ENCODE data around the gene UFD1.

DNA sequence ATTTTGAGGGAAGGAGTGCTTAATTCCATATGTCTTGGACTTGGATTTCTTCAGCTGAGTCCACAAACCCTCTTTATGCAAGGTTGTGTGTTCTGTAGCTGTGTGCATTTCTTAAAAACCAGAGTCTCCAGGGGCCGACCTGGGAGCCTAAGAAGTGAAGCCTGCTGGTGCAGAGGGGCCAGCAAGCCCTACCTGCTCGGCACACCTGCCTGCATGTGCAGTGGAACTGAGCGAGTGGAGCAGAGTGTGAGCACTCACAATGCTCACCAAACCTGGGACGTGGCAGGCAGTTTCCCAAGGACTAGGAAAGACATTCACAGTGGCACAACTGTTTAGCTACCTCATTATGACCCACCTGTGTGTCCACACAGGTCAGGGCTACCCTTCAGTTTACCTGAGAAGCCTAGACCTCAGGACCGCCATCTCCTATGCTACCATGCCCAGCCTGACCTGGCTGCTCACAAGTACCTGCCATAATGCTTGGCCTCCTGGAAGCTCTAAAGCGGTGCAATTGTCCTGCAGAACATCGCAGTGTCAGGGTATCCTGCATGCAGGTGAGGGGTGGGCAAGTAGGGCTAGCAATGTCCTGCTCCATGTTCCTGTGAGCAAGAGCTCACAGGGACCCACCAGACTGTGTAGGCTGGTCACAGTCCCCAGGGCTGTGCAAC is 35.3 kb downstream of the UFD1 start:
- TF ChIP-seq, protein P1, sequence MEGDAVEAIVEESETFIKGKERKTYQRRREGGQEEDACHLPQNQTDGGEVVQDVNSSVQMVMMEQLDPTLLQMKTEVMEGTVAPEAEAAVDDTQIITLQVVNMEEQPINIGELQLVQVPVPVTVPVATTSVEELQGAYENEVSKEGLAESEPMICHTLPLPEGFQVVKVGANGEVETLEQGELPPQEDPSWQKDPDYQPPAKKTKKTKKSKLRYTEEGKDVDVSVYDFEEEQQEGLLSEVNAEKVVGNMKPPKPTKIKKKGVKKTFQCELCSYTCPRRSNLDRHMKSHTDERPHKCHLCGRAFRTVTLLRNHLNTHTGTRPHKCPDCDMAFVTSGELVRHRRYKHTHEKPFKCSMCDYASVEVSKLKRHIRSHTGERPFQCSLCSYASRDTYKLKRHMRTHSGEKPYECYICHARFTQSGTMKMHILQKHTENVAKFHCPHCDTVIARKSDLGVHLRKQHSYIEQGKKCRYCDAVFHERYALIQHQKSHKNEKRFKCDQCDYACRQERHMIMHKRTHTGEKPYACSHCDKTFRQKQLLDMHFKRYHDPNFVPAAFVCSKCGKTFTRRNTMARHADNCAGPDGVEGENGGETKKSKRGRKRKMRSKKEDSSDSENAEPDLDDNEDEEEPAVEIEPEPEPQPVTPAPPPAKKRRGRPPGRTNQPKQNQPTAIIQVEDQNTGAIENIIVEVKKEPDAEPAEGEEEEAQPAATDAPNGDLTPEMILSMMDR (IDR thresholded peaks at IDR 0.05; ENCODE audit: low read depth, low read length): no peak
- no peak for TF ChIP-seq EZH2phosphoT487 (IDR thresholded peaks at IDR 0.05; ENCODE audit: low read depth)
